H1 (cell line): Measurements from ENCODE around the gene ACRBP. TPM values are rescaled to one million over a fixed set of nuclear protein-coding genes. Genes with fewer than 3 reads are reported as not detected.

Source experiments
- NANOG ChIP-seq: IDR thresholded peaks from 2 replicates; pipeline ENCODE4 v1.6.1; 2011; ENCODE audit warnings: low read length, low read depth, mild to moderate bottlenecking, inconsistent platforms; ENCODE audit not compliant: insufficient read depth, poor library complexity, severe bottlenecking
- polyA plus RNA-seq, 7 experiments: library from polyadenylated mRNA; depleted of rRNA in 3 of 7; stranded (reverse) in 5 of 7; unstranded in 2 of 7; fragments of >200 nt in 5 of 7; fragments of 200-250 nt in 2 of 7; gene quantifications; 1 replicate in 5 of 7; 2 replicates in 1 of 7; 4 replicates in 1 of 7; pipeline versions ENCODE4 v1.2.1 to v1.2.3, GENCODE V29; 2011 to 2013; ENCODE audit warnings: missing spikeins in 2 of 7, mixed read lengths in 2 of 7
- total RNA-seq: library from RNA; stranded (reverse); fragmentation: NEBNext Ultra II Directional; extraction: Animal tissue kit (Norgen Biotek cat#: 25700); gene quantifications from 2 replicates; pipeline ENCODE4 v1.2.1, GENCODE V29; 2021

The ACRBP gene
- total and polyA plus RNA-seq, 2 of the 8 experiments (the other 6 are each of a cell fraction or from before 2014, with no cell fraction given): 0.80 to 5.2 TPM

DNA sequence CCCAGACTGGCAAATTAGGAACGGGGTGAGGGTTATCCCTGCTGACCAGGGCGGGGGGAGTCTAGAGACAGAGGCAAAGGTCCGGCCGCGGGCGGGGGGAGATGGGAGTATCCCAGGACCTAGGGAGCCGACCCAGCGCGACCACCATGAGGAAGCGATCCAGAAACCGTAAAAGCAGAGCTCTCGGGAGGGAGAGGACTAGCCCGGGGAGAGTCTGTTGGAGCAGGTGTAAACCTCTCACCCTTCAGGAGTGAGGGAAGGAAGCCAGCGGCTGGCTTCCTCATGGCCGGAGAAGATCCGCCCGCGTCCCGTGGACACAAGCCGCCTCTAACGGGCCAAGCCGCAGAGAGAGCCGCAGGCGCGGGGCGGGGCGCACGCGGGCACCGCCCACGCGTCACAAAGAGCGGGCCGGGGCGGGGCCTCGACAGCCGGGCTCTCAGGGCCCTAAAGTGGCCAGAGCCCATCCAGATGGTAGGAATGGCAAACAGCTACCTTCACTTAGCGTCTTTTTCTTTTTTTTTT, at the start of gene ACRBP (continued):
- no peak for TF ChIP-seq NANOG
